IMR-90 (cell line): Measurements from ENCODE around the gene FAT1. TPM values are rescaled to one million over a fixed set of nuclear protein-coding genes. Genes with fewer than 3 reads are reported as not detected.

Experiments
- ATAC-seq: fragments of 200-7000 bp; cut with Tn5 transposase; 2 replicates; pipeline ENCODE4 v1.9.1; 2020; ENCODE audit warnings: low read depth, mild to moderate bottlenecking, moderate library complexity
- BruUV-seq: library from RNA; stranded (reverse); fragments of 400-500 nt; replicated peaks from 2 replicates; lab custom pipeline; 2021; lab: Mats Ljungman, UMichigan
- CTCF ChIA-PET: fragments of 300-600 bp; formaldehyde crosslinking; extraction: SDS; loops from one replicate; lab custom pipeline; 2021; ENCODE audit warnings: antibody characterized with exemption; lab: Yijun Ruan, JAX
- POLR2A ChIA-PET: fragments of 300-600 bp; sonication (Branson Sonifier 250); formaldehyde crosslinking; loops from one replicate; lab custom pipeline; 2022; ENCODE audit warnings: antibody characterized with exemption; ENCODE audit not compliant: unreplicated experiment; lab: Charles Lee
- DNase-seq: peaks from one replicate; pipeline ENCODE4 v3.0.0; 2013
- H2AFZ ChIP-seq: replicated peaks from 2 replicates; pipeline ENCODE3; 2013; ENCODE audit warnings: low read length, mild to moderate bottlenecking; ENCODE audit not compliant: poor library complexity
- H2AK5ac ChIP-seq: 2 replicates; pipeline ENCODE4 v1.6.1; 2013; ENCODE audit warnings: low read depth, low read length, inconsistent platforms
- H2AK9ac ChIP-seq: replicated peaks from 2 replicates; pipeline ENCODE3; 2013; ENCODE audit warnings: mild to moderate bottlenecking, low read depth, low read length, moderate library complexity; ENCODE audit not compliant: poor library complexity
- H2BK120ac ChIP-seq: 2 replicates; pipeline ENCODE4 v1.6.1; 2013; ENCODE audit warnings: low read depth, low read length, inconsistent platforms
- H2BK15ac ChIP-seq: 3 replicates; pipeline ENCODE4 v1.6.1; 2013; ENCODE audit warnings: low read depth, low read length, inconsistent platforms
- H2BK20ac ChIP-seq: 2 replicates; pipeline ENCODE4 v1.6.1; 2013; ENCODE audit warnings: low read depth, mild to moderate bottlenecking, inconsistent platforms, low read length, moderate library complexity
- H2BK5ac ChIP-seq: 2 replicates; pipeline ENCODE4 v1.6.1; 2013; ENCODE audit warnings: mild to moderate bottlenecking, low read depth, low read length, inconsistent platforms; ENCODE audit not compliant: poor library complexity, severe bottlenecking
- H3K14ac ChIP-seq: replicated peaks from 2 replicates; pipeline ENCODE4 v1.6.1; 2013; ENCODE audit warnings: low read depth, low read length, inconsistent platforms
- H3K18ac ChIP-seq: 2 replicates; pipeline ENCODE4 v1.6.1; 2013; ENCODE audit warnings: low read depth, low read length, control low read depth
- H3K23ac ChIP-seq: 2 replicates; pipeline ENCODE4 v1.6.1; 2013; ENCODE audit warnings: low read depth, low read length, inconsistent platforms
- H3K27ac ChIP-seq: 2 replicates; pipeline ENCODE4 v1.5.1; 2013; ENCODE audit warnings: mild to moderate bottlenecking, control low read depth, low read length; ENCODE audit not compliant: insufficient read depth
- H3K27me3 ChIP-seq: 2 replicates; pipeline ENCODE4 v1.6.1; 2013; ENCODE audit warnings: low read length; ENCODE audit not compliant: control insufficient read depth, insufficient read depth
- H3K36me3 ChIP-seq: 2 replicates; pipeline ENCODE4 v1.6.1; 2013; ENCODE audit warnings: low read length, mixed read lengths; ENCODE audit not compliant: control insufficient read depth, insufficient read depth
- H3K4ac ChIP-seq: 2 replicates; pipeline ENCODE4 v1.6.1; 2013; ENCODE audit warnings: low read depth, low read length, inconsistent platforms
- H3K4me1 ChIP-seq: 2 replicates; pipeline ENCODE4 v1.6.1; 2013; ENCODE audit warnings: low read length, mixed read lengths; ENCODE audit not compliant: control insufficient read depth, insufficient read depth
- H3K4me2 ChIP-seq: 2 replicates; pipeline ENCODE4 v1.6.1; 2013; ENCODE audit warnings: low read depth, mild to moderate bottlenecking, control low read depth, low read length, moderate library complexity
- H3K4me3 ChIP-seq: 2 replicates; pipeline ENCODE4 v1.5.1; 2013; ENCODE audit warnings: low read depth, mild to moderate bottlenecking, control low read depth, low read length, moderate library complexity; ENCODE audit not compliant: insufficient read depth
- H3K56ac ChIP-seq: 2 replicates; pipeline ENCODE4 v1.6.1; 2013; ENCODE audit warnings: low read length, inconsistent platforms; ENCODE audit not compliant: insufficient read depth; ENCODE audit errors: extremely low read depth
- H3K79me1 ChIP-seq, 2 experiments: 2 replicates each; pipeline ENCODE4 v1.6.1; 2013; ENCODE audit warnings: low read length in 2 of 2, inconsistent platforms in 1 of 2, low read depth in 1 of 2
- H3K9ac ChIP-seq: 2 replicates; pipeline ENCODE4 v1.6.1; 2013; ENCODE audit warnings: low read depth, low read length, control low read depth
- H3K9me1 ChIP-seq: 2 replicates; pipeline ENCODE4 v1.6.1; 2013; ENCODE audit warnings: low read length, inconsistent platforms; ENCODE audit not compliant: insufficient read depth
- H3K9me3 ChIP-seq: 2 replicates; pipeline ENCODE4 v1.6.1; 2013; ENCODE audit warnings: low read length; ENCODE audit not compliant: control insufficient read depth, insufficient read depth
- H4K20me1 ChIP-seq: 2 replicates; pipeline ENCODE4 v1.6.1; 2013; ENCODE audit warnings: low read length, inconsistent platforms; ENCODE audit not compliant: insufficient read depth
- H4K5ac ChIP-seq: 2 replicates; pipeline ENCODE4 v1.6.1; 2013; ENCODE audit warnings: mild to moderate bottlenecking, low read depth, low read length, control low read depth
- H4K8ac ChIP-seq, 2 experiments: 2 replicates each; pipeline ENCODE4 v1.6.1; 2013; ENCODE audit warnings: low read depth in 2 of 2, low read length in 2 of 2, control low read depth in 1 of 2, inconsistent platforms in 1 of 2
- H4K91ac ChIP-seq: 2 replicates; pipeline ENCODE4 v1.6.1; 2013; ENCODE audit warnings: low read depth, low read length, inconsistent platforms; ENCODE audit not compliant: insufficient read depth
- BHLHE40 ChIP-seq: fragments of 150-350 bp; IDR thresholded peaks from 2 replicates; pipeline ENCODE4 v1.6.1; 2016; ENCODE audit warnings: mild to moderate bottlenecking, low read depth, low read length
- CHD1 ChIP-seq: IDR thresholded peaks from 2 replicates; pipeline ENCODE4 v1.6.1; 2012; ENCODE audit warnings: low read depth, low read length, improper control_type of control experiment
- FOS ChIP-seq: fragments of 150-350 bp; IDR thresholded peaks from 2 replicates; pipeline ENCODE4 v1.6.1; 2016; ENCODE audit warnings: low read depth, low read length
- RAD21 ChIP-seq: IDR thresholded peaks from 2 replicates; pipeline ENCODE4 v1.6.1; 2012; ENCODE audit warnings: low read length, improper control_type of control experiment
- SMC3 ChIP-seq: fragments of 150-350 bp; IDR thresholded peaks from 2 replicates; pipeline ENCODE4 v1.6.1; 2016; ENCODE audit warnings: low read depth, mild to moderate bottlenecking, antibody characterized with exemption, low read length, moderate library complexity
- WGBS, 2 experiments: methylation state at CpG; one replicate each; pipeline versions ENCODE4 v1.1.5 to v1.1.7; 2013; ENCODE audit warnings: missing lambda C conversion rate in 2 of 2; ENCODE audit not compliant: insufficient read length in 1 of 2; ENCODE audit errors: extremely low coverage in 2 of 2; 5-methylcytosine and 5-hydroxymethylcytosine counted together
- dilution Hi-C: fragments of 300-500 bp; cut with HindIII; formaldehyde crosslinking; loops from one replicate; pipeline ENCODE4 v1.14.3; 2018; ENCODE audit warnings: low sequenced_read_pairs; ENCODE audit not compliant: unreplicated experiment
- in situ Hi-C: fragments of 300-500 bp; cut with MboI; formaldehyde crosslinking; loops from 3 replicates; pipeline ENCODE4 v1.14.3; 2019; ENCODE audit warnings: low sequenced_read_pairs, inconsistent platforms, mixed read lengths
- intact Hi-C: fragments of 100-400 bp; cut with micrococcal nuclease; formaldehyde crosslinking; loops from 2 replicates; pipeline ENCODE4 v1.10.0; 2022
- polyA plus RNA-seq, 3 experiments: library from polyadenylated mRNA; depleted of rRNA; stranded (reverse); fragments of >200 nt; gene quantifications; 2 replicates each; pipeline ENCODE4 v1.2.3, GENCODE V29; 2012; ENCODE audit warnings: low replicate concordance in 1 of 3
- total RNA-seq: library from RNA; depleted of rRNA; stranded (reverse); fragments of >200 nt; gene quantifications from 2 replicates; pipeline ENCODE4 v1.2.3, GENCODE V29; 2012

FAT1 gene
- total and polyA plus RNA-seq, 2 of the 4 experiments (the other 2 are of a cell fraction) = 156 to 519 TPM

DNA sequence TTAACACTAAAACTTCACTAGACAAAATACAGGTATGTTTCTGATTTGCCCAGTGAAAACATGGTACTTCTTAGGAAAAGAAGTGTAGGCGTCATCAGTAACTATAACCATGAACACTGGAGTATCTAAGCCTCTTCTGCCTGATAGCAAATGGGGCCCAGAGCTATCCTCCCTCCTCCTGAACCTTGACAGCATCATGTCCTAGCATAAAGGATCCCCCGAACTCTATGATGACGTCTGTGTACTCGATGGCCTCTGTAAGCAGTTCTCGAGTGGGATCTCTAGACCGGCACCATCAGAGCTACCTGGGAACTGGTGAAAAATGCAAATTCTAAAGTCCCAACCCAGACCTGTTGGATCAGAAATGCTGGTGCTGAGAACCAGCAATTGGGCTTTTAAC lies 132.0 kb downstream of the FAT1 start:
- Histone ChIP-seq H3K4me3 (no peak overlapping the region), H2AK9ac (no peak overlapping the region), H3K36me3 (peaks cover 60% of the 10 kb centered on the region), H3K79me1 (peaks cover 19 to 43% of the 10 kb centered on the region in 2 experiments), H3K4me1 (no peaks in the 10 kb centered on the region), H4K8ac (no peak overlapping the region), H2AK5ac (no peak overlapping the region), H3K4ac (no peak overlapping the region), H4K91ac (no peak overlapping the region), H4K5ac (no peak overlapping the region), H2BK15ac (no peak overlapping the region), H3K18ac (no peak overlapping the region), H3K9me1 (peaks cover 6% of the 10 kb centered on the region; the same call in 1 of the 2 replicates), H3K27me3 (no peaks in the 10 kb centered on the region), H2BK5ac (no peak overlapping the region), H3K9me3 (no peaks in the 10 kb centered on the region), H3K56ac (no peak overlapping the region), H3K14ac (no peak overlapping the region), H2AFZ (no peak overlapping the region), H2BK20ac (no peak overlapping the region), H3K23ac (no peak overlapping the region), H2BK120ac (no peak overlapping the region), H3K27ac (no peak overlapping the region), H4K20me1 (peaks cover 54% of the 10 kb centered on the region), H3K4me2 (no peak overlapping the region), H3K9ac (no peak overlapping the region)
- BruUV-seq = no TSS peak
- no peak for TF ChIP-seq RAD21
- TF ChIP-seq FOS = no peak
- no peak for TF ChIP-seq BHLHE40
- no peak for TF ChIP-seq SMC3
- no peak for TF ChIP-seq CHD1
- dilution Hi-C loops (no loop called here), in situ Hi-C loops (no loop called here), intact Hi-C loops (no loop called here)
- CTCF ChIA-PET = no interaction called here
- POLR2A ChIA-PET = no interaction called here
- no peak for DNase-seq
- ATAC-seq = no peak
- 87% methylated on average over 5 of the region's 6 CpGs; no CpG with 5 or more reads in 1 of the 2 experiments for WGBS, 2 experiments
